GM23248 (cell line): ENCODE measurements around the gene TAF8. TPM values are rescaled to one million over a fixed set of nuclear protein-coding genes. Genes with fewer than 3 reads are reported as not detected.
"Not testable (repeated sequence)": the region's sequence is repeated elsewhere in the genome, so short reads cannot be mapped to it uniquely, and the experiment has no call there.

Source experiments
- DNase-seq: peaks from one replicate; pipeline ENCODE4 v3.0.0-alpha.2; 2015
- H2AFZ ChIP-seq: fragments of 200-600 bp; sonication (generic); 2 replicates; pipeline ENCODE4 v1.6.1; 2016; ENCODE audit warnings: antibody characterized with exemption
- H3F3A ChIP-seq: fragments of 200-600 bp; sonication (generic); 2 replicates; pipeline ENCODE4 v1.6.1; 2016; ENCODE audit warnings: mild to moderate bottlenecking, antibody characterized with exemption, mixed run types; ENCODE audit not compliant: insufficient read depth
- H3K27ac ChIP-seq: fragments of 200-600 bp; sonication (generic); 2 replicates; pipeline ENCODE4 v1.5.1; 2016; ENCODE audit warnings: mild to moderate bottlenecking
- H3K27me3 ChIP-seq: fragments of 200-600 bp; sonication (generic); replicated peaks from 2 replicates; pipeline ENCODE4 v1.6.1; 2016; ENCODE audit warnings: mild to moderate bottlenecking; ENCODE audit not compliant: insufficient read depth
- H3K36me3 ChIP-seq: fragments of 200-600 bp; sonication (generic); 2 replicates; pipeline ENCODE4 v1.6.1; 2016; ENCODE audit warnings: low read depth, mild to moderate bottlenecking
- H3K4me1 ChIP-seq: fragments of 200-600 bp; sonication (generic); 2 replicates; pipeline ENCODE4 v1.6.1; 2016; ENCODE audit warnings: mild to moderate bottlenecking; ENCODE audit not compliant: insufficient read depth
- H3K4me2 ChIP-seq: fragments of 200-600 bp; sonication (generic); one replicate; pipeline ENCODE4 v1.6.1; 2016; ENCODE audit warnings: mild to moderate bottlenecking; ENCODE audit not compliant: unreplicated experiment
- H3K4me3 ChIP-seq: fragments of 200-600 bp; sonication (generic); 2 replicates; pipeline ENCODE4 v1.5.1; 2016; ENCODE audit warnings: mild to moderate bottlenecking
- H3K79me2 ChIP-seq: fragments of 200-600 bp; sonication (generic); 2 replicates; pipeline ENCODE4 v1.6.1; 2016; ENCODE audit warnings: mild to moderate bottlenecking; ENCODE audit not compliant: insufficient read depth
- H3K9ac ChIP-seq: fragments of 200-600 bp; sonication (generic); 2 replicates; pipeline ENCODE4 v1.6.1; 2016; ENCODE audit warnings: mild to moderate bottlenecking
- H3K9me2 ChIP-seq: fragments of 200-600 bp; sonication (generic); 2 replicates; pipeline ENCODE4 v1.6.1; 2016; ENCODE audit warnings: mixed run types, mild to moderate bottlenecking, moderate library complexity; ENCODE audit not compliant: insufficient read depth
- H3K9me3 ChIP-seq: fragments of 200-600 bp; sonication (generic); one replicate; pipeline ENCODE4 v1.6.1; 2017; ENCODE audit warnings: low read depth
- H4K20me1 ChIP-seq: fragments of 200-600 bp; sonication (generic); 2 replicates; pipeline ENCODE4 v1.6.0; 2016; ENCODE audit not compliant: insufficient read depth
- EZH2 ChIP-seq: fragments of 200-600 bp; sonication (generic); IDR thresholded peaks from 2 replicates; pipeline ENCODE4 v1.6.1; 2018; ENCODE audit warnings: antibody characterized with exemption, mild to moderate bottlenecking; ENCODE audit not compliant: insufficient read depth, poor library complexity, severe bottlenecking
- EZH2phosphoT487 ChIP-seq: fragments of 200-600 bp; sonication (generic); IDR thresholded peaks from 2 replicates; pipeline ENCODE4 v1.6.1; 2018; ENCODE audit warnings: antibody characterized with exemption, moderate library complexity, mild to moderate bottlenecking, low read depth; ENCODE audit not compliant: insufficient read depth
- whole genome bisulfite sequencing, 2 experiments: methylation state at CpG; one replicate each; pipeline ENCODE4 v1.1.6; 2015 to 2017; ENCODE audit warnings: low lambda C conversion rate in 2 of 2, low coverage in 1 of 2; ENCODE audit errors: missing lambda C conversion rate in 2 of 2; 5-methylcytosine and 5-hydroxymethylcytosine counted together
- in situ Hi-C: fragments of 300-500 bp; cut with MboI; formaldehyde crosslinking; loops from 2 replicates; pipeline ENCODE4 v1.15.0; 2020
- polyA plus RNA-seq: library from polyadenylated mRNA; unstranded; fragments of >200 nt; fragmentation: Nextera tagmentation; extraction: Ambion mirVana; gene quantifications from 2 replicates; pipeline ENCODE4 v1.2.1, GENCODE V29; 2016
- total RNA-seq: library from RNA; depleted of rRNA; stranded (reverse); fragments of >200 nt; shearing (Covaris generic); gene quantifications from 2 replicates; pipeline ENCODE4 v1.2.3, GENCODE V29; 2014

TAF8 gene
- total and polyA plus RNA-seq, 2 experiments from 2014 or later: 7.4 to 8.6 TPM

DNA sequence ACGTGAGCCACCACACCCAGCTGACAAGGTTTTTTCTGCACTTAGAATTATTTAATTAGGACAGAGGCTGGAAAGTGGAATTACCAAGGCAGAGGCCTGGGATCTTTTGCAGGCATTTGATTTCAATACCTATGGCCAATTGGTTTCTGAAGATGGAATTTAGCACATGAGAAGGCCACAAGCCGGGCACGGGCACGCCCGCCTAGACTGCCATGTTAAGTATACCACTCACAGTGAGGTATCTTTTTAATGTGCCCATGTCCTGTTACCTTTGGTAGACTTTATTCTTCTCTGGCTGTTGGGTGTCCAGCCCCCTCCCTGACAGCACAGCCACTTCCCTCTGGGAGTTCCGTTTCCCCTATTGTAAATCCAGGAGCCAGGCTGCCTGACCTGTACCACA lies 18.0 kb upstream of the TAF8 start:
- Histone ChIP-seq H3K27ac (no peak overlapping the region), H3K4me2 (no peak overlapping the region), H2AFZ (no peak overlapping the region), H4K20me1 (no peaks in the 10 kb centered on the region), H3K4me1 (no peaks in the 10 kb centered on the region), H3K9me2 (no peaks in the 10 kb centered on the region), H3K9ac (no peak overlapping the region), H3K36me3 (no peaks in the 10 kb centered on the region), H3F3A (no peaks in the 10 kb centered on the region), H3K9me3 (no peaks in the 10 kb centered on the region), H3K27me3 (no peaks in the 10 kb centered on the region), H3K79me2 (no peaks in the 10 kb centered on the region), H3K4me3 (no peak overlapping the region)
- 88 to 89% methylated on average over 6 of the region's 6 CpGs for WGBS, 2 experiments
- no peak for DNase-seq
- in situ Hi-C loops: loop anchor here (25.0 kb wide), 2 partner anchors 195 to 670 kb away; no protein-coding TSS in a partner anchor
- no peak for TF ChIP-seq EZH2phosphoT487
- TF ChIP-seq EZH2: no peak

DNA sequence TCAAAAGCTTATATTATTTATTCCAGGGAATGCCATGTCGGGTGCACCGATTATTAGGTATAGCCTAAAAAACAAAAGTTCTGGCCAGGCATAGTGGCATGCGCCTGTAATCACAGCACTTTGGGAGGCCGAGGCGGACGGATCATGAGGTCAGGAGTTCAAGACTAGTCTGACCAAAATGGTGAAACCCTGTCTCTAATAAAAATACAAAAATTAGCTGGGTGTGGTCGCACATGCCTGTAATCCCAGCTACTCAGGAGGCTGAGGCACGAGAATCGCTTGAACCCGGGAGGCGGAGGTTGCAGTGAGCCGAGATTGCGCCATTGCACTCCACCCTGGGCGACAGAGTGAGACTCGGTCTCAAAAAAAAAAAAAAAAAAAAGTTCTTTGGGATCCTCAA lies 12.7 kb upstream of the TAF8 start:
- H3K4me2 ChIP-seq, H3K27ac ChIP-seq, H3K36me3 ChIP-seq, H3K9ac ChIP-seq, H3F3A ChIP-seq, H3K27me3 ChIP-seq, H3K4me1 ChIP-seq, H3K4me3 ChIP-seq, H2AFZ ChIP-seq, H4K20me1 ChIP-seq, H3K9me2 ChIP-seq, H3K9me3 ChIP-seq, DNase-seq, H3K79me2 ChIP-seq: not testable (repeated sequence)
- in situ Hi-C loops: loop anchor here (25.0 kb wide), 2 partner anchors 200 to 675 kb away; no protein-coding TSS in a partner anchor
- WGBS, 2 experiments: 84 to 86% methylated on average over 15 of the region's 15 CpGs

DNA sequence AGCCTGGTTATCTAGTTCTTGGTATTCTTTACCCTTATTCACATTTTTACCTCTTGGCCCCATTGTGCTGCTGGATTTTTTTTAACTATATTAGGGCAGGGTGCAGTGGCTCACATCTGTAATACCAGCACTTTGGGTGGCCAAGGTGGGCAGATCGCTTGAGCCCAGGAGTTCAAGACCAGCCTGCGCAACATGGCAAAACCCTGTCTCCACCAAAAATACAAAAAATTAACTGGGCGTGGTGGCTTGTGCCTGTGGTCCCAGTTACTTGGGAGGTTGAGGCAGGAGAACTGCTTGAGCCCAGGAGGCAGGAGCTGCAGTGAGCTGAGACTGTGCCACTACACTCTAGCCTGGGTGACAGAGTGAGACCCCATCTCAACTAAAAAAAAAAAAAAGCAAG lies 12.2 kb upstream of the TAF8 start:
- H3K27me3 ChIP-seq: no peaks in the 10 kb centered on the region
- H3K27ac ChIP-seq: no peak overlapping the region
- H3K9me2 ChIP-seq: no peaks in the 10 kb centered on the region
- H3K4me3 ChIP-seq: no peak overlapping the region
- no peaks in the 10 kb centered on the region for H4K20me1 ChIP-seq
- TF ChIP-seq EZH2 (no peak), EZH2phosphoT487 (no peak)
- H3K9me3 ChIP-seq: no peaks in the 10 kb centered on the region
- in situ Hi-C loops: loop anchor here (25.0 kb wide), 2 partner anchors 201 to 676 kb away; no protein-coding TSS in a partner anchor
- H3K9ac ChIP-seq: no peak overlapping the region
- WGBS, 2 experiments: 82 to 89% methylated on average over 3 of the region's 3 CpGs
- no peak overlapping the region for H3K4me2 ChIP-seq
- no peak for DNase-seq
- no peaks in the 10 kb centered on the region for H3K36me3 ChIP-seq
- H3K4me1 ChIP-seq: no peaks in the 10 kb centered on the region
- no peaks in the 10 kb centered on the region for H3K79me2 ChIP-seq
- no peak overlapping the region for H2AFZ ChIP-seq
- no peaks in the 10 kb centered on the region for H3F3A ChIP-seq

DNA sequence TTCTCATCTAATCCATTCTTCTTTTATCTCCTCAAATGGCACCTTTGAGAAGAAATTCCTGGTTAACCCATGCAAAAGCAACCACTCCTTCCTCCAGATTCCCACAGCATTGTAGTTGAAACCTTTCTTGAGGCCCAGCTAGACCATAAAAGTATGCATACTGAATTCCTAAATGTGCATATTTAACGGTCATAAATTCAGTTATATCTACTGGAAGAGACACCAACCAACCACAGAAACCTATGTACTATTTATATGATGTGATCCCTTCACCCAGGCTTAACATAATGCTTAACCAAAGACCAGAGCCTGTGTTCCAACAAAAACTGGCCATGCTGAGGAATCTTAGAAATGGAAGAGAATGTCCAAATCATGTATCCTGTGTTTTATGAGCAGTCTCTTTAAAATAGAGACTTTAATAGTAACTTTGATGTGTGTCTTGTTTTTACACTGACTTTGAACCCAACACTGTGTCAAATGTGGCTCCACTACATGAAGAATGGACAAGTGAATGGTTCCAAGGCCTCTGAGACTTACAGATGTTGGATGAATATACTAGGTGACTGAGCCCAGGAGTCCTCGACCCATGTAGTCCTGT lies 11.4 kb upstream of the TAF8 start:
- TF ChIP-seq EZH2phosphoT487 (no peak), EZH2 (no peak)
- no peak overlapping the region for H3K9ac ChIP-seq
- no peak overlapping the region for H3K4me3 ChIP-seq
- H3K9me2 ChIP-seq: no peaks in the 10 kb centered on the region
- no peaks in the 10 kb centered on the region for H4K20me1 ChIP-seq
- H3K27me3 ChIP-seq: no peaks in the 10 kb centered on the region
- in situ Hi-C loops: loop anchor here (25.0 kb wide), 2 partner anchors 202 to 677 kb away; no protein-coding TSS in a partner anchor
- DNase-seq: no peak
- no peaks in the 10 kb centered on the region for H3K4me1 ChIP-seq
- H3K9me3 ChIP-seq: no peaks in the 10 kb centered on the region
- H3F3A ChIP-seq: no peaks in the 10 kb centered on the region
- H3K27ac ChIP-seq: no peak overlapping the region
- H3K4me2 ChIP-seq: no peak overlapping the region
- H3K79me2 ChIP-seq: no peaks in the 10 kb centered on the region
- WGBS, 2 experiments: 61 to 63% methylated on average over 2 of the region's 2 CpGs
- no peaks in the 10 kb centered on the region for H3K36me3 ChIP-seq
- no peak overlapping the region for H2AFZ ChIP-seq
